Fibroblast of pulmonary artery (primary cell): ENCODE results near the gene SOD1.

Experiments used
- DNase-seq: peaks from one replicate; pipeline ENCODE4 v3.0.0-alpha.2; 2010; ENCODE audit warnings: low read depth
- H3K4me3 ChIP-seq: replicated peaks from 2 replicates; pipeline ENCODE4 v1.5.1; 2011; ENCODE audit warnings: low read depth, mild to moderate bottlenecking, control low read depth, low read length, moderate library complexity
- TF ChIP-seq, protein P1 (sequence below): IDR thresholded peaks from 2 replicates; pipeline ENCODE4 v1.5.1; 2011; ENCODE audit warnings: mild to moderate bottlenecking, control low read depth, low read length, inconsistent platforms; ENCODE audit errors: missing control alignments

The SOD1 gene

DNA sequence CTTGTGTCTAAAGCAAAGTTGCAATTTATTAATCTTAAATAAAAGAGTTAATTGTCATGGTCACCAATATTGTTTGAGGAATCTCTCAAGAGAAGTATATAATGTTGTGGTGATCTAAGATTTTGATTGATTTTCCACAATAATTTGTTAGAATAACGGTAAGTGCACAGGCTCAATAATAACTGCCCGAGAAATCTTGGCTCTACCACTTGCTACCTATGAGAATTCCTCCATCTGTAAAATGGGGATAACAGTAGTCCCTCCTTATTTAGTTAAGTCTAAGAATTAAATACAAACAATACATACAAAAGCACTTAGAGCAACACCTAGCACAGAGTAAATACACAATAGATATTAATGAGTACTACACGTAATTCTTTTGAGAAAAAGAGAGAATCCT, 53.6 kb downstream of the SOD1 start:
- TF ChIP-seq, protein P1, sequence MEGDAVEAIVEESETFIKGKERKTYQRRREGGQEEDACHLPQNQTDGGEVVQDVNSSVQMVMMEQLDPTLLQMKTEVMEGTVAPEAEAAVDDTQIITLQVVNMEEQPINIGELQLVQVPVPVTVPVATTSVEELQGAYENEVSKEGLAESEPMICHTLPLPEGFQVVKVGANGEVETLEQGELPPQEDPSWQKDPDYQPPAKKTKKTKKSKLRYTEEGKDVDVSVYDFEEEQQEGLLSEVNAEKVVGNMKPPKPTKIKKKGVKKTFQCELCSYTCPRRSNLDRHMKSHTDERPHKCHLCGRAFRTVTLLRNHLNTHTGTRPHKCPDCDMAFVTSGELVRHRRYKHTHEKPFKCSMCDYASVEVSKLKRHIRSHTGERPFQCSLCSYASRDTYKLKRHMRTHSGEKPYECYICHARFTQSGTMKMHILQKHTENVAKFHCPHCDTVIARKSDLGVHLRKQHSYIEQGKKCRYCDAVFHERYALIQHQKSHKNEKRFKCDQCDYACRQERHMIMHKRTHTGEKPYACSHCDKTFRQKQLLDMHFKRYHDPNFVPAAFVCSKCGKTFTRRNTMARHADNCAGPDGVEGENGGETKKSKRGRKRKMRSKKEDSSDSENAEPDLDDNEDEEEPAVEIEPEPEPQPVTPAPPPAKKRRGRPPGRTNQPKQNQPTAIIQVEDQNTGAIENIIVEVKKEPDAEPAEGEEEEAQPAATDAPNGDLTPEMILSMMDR: no peak
- no peak for DNase-seq
- no peak overlapping the region for H3K4me3 ChIP-seq

DNA sequence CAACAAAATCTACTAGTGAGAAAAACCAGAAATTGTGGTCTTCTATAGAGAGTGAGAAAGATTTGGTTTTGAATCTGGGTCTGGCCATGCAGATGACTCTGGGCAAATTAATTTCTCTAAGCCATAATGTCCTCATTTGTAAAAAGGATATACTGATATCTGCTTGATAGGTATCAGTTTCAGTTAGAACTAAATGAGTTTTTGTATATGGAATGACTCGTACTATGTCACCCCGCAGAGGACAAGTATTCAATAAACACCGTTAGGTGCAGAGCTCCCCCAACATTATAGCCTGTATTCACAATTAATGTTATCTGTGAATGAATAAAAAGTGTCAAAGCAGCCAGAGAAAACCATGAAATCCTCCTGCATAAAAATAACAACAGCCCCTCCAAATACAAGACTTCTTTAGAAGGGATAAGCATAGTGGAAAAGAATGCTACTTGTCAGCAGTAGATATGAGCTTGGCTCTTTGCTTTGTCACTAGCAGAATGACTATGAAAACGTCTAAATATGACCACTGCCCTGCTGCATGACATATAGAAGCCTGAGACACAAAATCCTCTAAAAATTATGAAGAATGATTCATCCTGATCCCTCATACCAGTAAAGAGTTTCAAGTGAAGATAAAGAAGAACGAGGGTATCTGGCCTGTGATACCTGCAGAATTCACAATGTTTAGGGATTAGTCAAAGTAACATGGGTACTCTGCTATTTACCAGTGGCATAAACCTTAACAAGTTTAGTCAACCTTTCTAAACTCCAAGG, 54.7 kb downstream of the SOD1 start:
- DNase-seq: no peak
- H3K4me3 ChIP-seq: no peak overlapping the region
- TF ChIP-seq, protein P1: no peak

DNA sequence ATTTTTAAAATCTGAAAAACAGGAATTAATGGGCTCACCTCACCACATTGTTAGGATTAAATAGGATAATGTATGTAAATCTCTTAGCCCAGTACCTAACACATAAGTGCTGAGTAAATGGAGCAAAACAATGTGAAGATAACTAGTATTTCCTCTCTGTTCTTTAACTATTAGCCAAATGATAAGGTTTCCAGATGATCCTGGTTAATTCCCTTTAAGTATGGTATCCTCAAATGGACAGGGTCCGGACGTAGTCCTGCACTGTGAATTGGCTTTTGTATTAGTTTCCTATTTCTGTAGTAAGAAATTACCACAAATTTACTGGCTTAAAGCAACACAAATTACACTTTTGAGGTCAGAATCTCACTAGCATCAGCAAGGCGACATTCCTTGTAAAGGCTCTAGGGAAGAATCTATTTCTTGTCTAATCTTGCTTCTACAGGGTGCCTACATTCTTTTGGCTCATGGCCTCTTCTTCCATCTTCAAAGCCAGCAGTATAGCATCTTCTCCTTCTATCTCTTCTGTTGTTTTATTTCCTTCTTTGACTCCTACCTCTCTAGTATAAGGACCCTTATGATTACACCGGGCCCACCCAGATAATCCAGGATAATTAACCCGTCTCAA, 55.4 kb downstream of the SOD1 start:
- TF ChIP-seq, protein P1: no peak
- DNase-seq: no peak

DNA sequence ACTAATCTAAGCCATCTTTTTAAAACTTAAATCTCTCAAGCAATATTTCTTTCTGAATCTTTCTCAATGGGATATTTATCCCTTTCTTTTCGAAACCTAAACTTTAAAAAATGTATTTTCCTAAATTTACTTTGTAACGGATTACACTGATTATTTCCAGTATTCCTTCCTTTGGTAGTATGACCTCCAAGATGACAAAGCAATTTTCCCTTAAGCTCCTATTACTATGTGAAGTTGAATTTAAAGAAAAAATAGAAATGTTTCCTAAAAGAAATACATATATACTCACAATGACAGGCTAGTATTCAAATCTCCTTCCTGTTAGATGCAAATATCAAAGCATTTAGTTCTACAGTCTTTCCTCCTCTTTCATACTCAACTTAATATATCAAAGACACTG, 56.6 kb downstream of the SOD1 start:
- TF ChIP-seq, protein P1: no peak
- DNase-seq: no peak
- no peak overlapping the region for H3K4me3 ChIP-seq

More for the DNA sequence above, 55.4 kb downstream of the SOD1 start:
- H3K4me3 ChIP-seq: no peak overlapping the region
